Measurements from ENCODE around the gene RAB10. TPM values are rescaled to one million over a fixed set of nuclear protein-coding genes. Genes with fewer than 3 reads are reported as not detected.
"Not testable (repeated sequence)": the region's sequence is repeated elsewhere in the genome, so short reads cannot be mapped to it uniquely, and the experiment has no call there.

The RAB10 gene
- total RNA-seq, 2 donors from 2014 or later = 118 to 139 TPM

DNA sequence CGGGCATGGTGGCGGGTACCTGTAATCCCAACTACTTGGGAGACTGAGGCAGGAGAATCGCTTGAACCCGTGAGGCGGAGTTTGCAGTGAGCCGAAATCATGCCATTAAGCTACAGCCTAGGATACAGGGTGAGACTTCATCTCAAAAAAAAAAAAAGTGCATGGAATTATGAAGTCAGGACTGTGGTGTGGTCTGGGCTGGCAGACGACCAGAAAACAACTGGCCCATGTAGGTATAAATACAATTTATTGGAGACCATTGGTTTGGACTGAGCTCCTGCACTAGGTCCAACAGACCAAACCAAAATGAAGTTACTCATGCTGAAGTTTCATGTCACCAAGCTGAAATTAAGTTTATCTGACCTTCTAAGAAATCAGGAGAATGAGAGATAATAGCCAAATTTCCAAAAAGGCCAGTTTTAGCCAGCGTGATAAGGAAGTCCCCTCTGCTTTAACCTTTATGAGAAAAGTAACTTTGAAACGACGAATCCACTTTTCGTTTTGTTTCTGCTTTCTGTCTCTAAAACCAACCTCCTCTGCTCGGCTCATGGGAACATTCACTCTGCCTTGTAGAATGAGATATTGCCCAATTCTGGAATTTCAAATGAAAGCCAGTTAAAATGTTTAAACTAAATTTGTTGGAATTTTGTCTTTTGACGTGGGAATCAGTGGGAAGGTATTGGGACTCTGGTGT, 17.7 kb upstream of the RAB10 start:
- TF ChIP-seq POLR2A (IDR thresholded peaks at IDR 0.05) = no peak
- TF ChIP-seq POLR2AphosphoS5 (IDR thresholded peaks at IDR 0.05) = no peak
- TF ChIP-seq, protein P1, sequence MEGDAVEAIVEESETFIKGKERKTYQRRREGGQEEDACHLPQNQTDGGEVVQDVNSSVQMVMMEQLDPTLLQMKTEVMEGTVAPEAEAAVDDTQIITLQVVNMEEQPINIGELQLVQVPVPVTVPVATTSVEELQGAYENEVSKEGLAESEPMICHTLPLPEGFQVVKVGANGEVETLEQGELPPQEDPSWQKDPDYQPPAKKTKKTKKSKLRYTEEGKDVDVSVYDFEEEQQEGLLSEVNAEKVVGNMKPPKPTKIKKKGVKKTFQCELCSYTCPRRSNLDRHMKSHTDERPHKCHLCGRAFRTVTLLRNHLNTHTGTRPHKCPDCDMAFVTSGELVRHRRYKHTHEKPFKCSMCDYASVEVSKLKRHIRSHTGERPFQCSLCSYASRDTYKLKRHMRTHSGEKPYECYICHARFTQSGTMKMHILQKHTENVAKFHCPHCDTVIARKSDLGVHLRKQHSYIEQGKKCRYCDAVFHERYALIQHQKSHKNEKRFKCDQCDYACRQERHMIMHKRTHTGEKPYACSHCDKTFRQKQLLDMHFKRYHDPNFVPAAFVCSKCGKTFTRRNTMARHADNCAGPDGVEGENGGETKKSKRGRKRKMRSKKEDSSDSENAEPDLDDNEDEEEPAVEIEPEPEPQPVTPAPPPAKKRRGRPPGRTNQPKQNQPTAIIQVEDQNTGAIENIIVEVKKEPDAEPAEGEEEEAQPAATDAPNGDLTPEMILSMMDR (IDR thresholded peaks at IDR 0.05) = no peak
- 93% methylated on average over 13 of the region's 13 CpGs for WGBS
- H3K27ac ChIP-seq = no peak overlapping the region

DNA sequence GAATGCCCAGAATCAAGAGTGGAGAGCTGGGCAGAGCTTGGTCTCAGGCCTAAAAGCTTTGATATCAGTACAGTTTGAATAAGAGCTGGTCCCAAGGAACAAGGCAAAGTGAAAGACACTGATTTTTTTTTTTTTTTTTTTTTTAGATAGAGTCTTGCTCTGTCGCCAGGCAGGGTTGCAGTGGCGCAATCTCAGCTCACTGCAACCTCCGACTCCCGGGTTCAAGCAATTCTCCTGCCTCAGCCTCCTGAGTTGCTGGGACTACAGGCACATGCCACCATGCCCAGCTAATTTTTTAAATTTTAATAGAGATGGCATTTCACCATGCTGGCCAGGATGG, 17.2 kb upstream of the RAB10 start:
- H3K36me3 ChIP-seq; H3K4me3 ChIP-seq; H3K27ac ChIP-seq; H3K27me3 ChIP-seq (replicated peaks; ENCODE audit: insufficient read depth); H3K4me1 ChIP-seq (replicated peaks); intact Hi-C loops (cut with DNase I); DNase-seq (ENCODE audit: low spot score); H3K9me3 ChIP-seq: not testable (repeated sequence)
- WGBS = 94% methylated on average over 4 of the region's 4 CpGs

More for the DNA sequence above, 17.7 kb upstream of the RAB10 start:
- Histone ChIP-seq H3K9me3 (no peaks in the 10 kb centered on the region), H3K27me3 (replicated peaks; ENCODE audit: insufficient read depth) (no peaks in the 10 kb centered on the region), H3K4me3 (no peak overlapping the region), H3K4me1 (replicated peaks) (peaks cover 5% of the 10 kb centered on the region), H3K36me3 (no peaks in the 10 kb centered on the region)
- DNase-seq (ENCODE audit: low spot score) = no peak
- intact Hi-C loops (cut with DNase I) = no loop called here

GRCh38 chr2:26017464-26018183, 16.3 kb upstream of the RAB10 start:
- no peaks in the 10 kb centered on the region for H3K9me3 ChIP-seq

GRCh38 chr2:26018184-26019055, 15.5 kb upstream of the RAB10 start:
- Histone ChIP-seq H3K9me3 (no peaks in the 10 kb centered on the region), H3K27ac (peak overlapping the region in 1 of 2 donors; percentile 32)
- WGBS = 36% methylated on average over 3 of the region's 3 CpGs

More at GRCh38 chr2:26017464-26018183, 16.3 kb upstream of the RAB10 start:
- no peak for DNase-seq (ENCODE audit: low spot score)
- H3K27me3 ChIP-seq (replicated peaks; ENCODE audit: insufficient read depth) = no peaks in the 10 kb centered on the region
- no peaks in the 10 kb centered on the region for H3K36me3 ChIP-seq
- WGBS = 97% methylated on average over 5 of the region's 5 CpGs
- TF ChIP-seq, protein P1 (IDR thresholded peaks at IDR 0.05) = no peak
- no peak for TF ChIP-seq POLR2A (IDR thresholded peaks at IDR 0.05)
- no peak for TF ChIP-seq POLR2AphosphoS5 (IDR thresholded peaks at IDR 0.05)
- peak overlapping the region in 1 of 2 donors; percentile 32 for H3K27ac ChIP-seq
- no peak overlapping the region for H3K4me3 ChIP-seq
- intact Hi-C loops (cut with DNase I) = no loop called here
- H3K4me1 ChIP-seq (replicated peaks) = peaks cover 3% of the 10 kb centered on the region

More at GRCh38 chr2:26018184-26019055, 15.5 kb upstream of the RAB10 start:
- no peaks in the 10 kb centered on the region for H3K27me3 ChIP-seq (replicated peaks; ENCODE audit: insufficient read depth)
- no peaks in the 10 kb centered on the region for H3K36me3 ChIP-seq
- TF ChIP-seq, protein P1 (IDR thresholded peaks at IDR 0.05) = no peak
- peak; percentile 76 for TF ChIP-seq POLR2AphosphoS5 (IDR thresholded peaks at IDR 0.05)
- peak; percentile 45 for TF ChIP-seq POLR2A (IDR thresholded peaks at IDR 0.05)
- peak; percentile 74 for DNase-seq (ENCODE audit: low spot score)
- no peaks in the 10 kb centered on the region for H3K4me1 ChIP-seq (replicated peaks)
- H3K4me3 ChIP-seq = no peak overlapping the region
- intact Hi-C loops (cut with DNase I) = no loop called here

Measured in prostate gland (tissue), 2 donors.